ENCODE measurements around the gene PTPN4.

Gene PTPN4

DNA sequence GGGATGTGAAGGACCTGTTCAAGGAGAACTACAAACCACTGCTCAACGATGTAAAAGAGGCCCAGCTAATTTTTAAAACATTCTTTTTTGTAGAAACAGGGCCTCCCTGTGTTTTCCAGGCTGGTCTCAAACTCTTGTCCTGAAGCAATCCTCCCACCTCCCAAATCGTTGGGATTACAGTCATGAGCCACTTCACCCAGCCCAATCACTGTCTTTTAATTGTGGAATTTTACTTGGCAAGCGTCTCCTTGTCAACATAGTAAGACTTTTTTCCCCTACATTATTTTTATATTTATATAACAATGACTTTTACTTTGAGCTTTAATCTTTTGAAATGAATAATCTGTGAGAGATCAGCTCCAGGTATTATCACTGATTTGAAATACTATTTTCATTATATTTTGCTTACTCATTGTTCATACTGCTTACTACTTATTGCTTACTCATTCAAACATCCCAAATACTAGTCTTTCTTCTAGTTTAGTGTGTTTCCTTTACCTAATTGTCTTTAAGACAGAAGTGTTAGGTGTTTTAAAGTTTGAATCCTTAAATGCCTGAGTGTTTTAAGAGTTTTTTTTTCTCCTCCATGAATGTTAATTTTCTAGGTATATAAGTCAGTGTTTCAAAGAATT lies 48.9 kb downstream of the PTPN4 start:
- H3K4me1 ChIP-seq (ENCODE audit: insufficient read depth, low read length), result no peaks in the 10 kb centered on the region
- peaks cover 7% of the 10 kb centered on the region for H3K36me3 ChIP-seq (ENCODE audit: insufficient read depth, low read length)
- H3K4me3 ChIP-seq (ENCODE audit: low read length), result no peak overlapping the region
- no peak overlapping the region for H2AFZ ChIP-seq (ENCODE audit: low read depth, low read length)
- H3K9me3 ChIP-seq (ENCODE audit: low read length), result no peaks in the 10 kb centered on the region
- H3K27me3 ChIP-seq (ENCODE audit: insufficient read depth, low read length), result no peaks in the 10 kb centered on the region

- Histone ChIP-seq H2AFZ (ENCODE audit: low read depth, low read length) (no peak overlapping the region), H3K4me3 (ENCODE audit: low read length) (no peak overlapping the region), H3K9me3 (ENCODE audit: low read length) (no peaks in the 10 kb centered on the region), H3K27me3 (ENCODE audit: insufficient read depth, low read length) (no peaks in the 10 kb centered on the region), H3K4me1 (ENCODE audit: insufficient read depth, low read length) (no peaks in the 10 kb centered on the region), H3K36me3 (ENCODE audit: insufficient read depth, low read length) (peaks cover 8% of the 10 kb centered on the region)
Measured at GRCh38 chr2:119809339-119810048, 49.8 kb downstream of the PTPN4 start.

DNA sequence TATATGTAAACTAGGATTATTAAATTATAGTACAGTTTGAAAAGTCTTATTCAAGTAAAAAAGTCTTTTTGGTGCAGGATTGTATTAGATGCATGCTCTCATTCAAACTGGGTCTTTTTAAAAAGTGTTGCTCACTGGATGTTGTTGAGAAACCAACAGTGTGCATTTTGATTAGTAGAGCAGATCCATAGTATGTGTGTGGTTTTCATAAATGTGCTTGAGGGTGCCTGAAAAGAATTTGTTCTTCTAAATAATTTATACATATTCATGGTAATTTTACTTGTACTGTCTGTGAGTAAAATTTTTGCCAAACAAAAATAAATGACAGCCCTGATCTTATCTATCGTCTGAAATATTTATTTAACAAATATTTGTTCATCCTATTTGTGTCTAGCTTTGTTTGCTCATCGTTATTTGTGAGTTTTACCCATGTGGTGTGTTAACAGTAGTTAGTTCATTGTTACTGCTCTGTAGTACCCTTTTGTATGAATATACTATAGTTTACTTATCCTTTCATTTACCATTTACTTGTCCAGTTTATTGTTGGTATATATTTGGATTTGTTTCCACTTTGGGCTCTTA lies 50.4 kb downstream of the PTPN4 start:
- no peaks in the 10 kb centered on the region for H3K27me3 ChIP-seq (ENCODE audit: insufficient read depth, low read length)
- H3K36me3 ChIP-seq (ENCODE audit: insufficient read depth, low read length), result peaks cover 9% of the 10 kb centered on the region
- no peaks in the 10 kb centered on the region for H3K4me1 ChIP-seq (ENCODE audit: insufficient read depth, low read length)
- no peak overlapping the region for H2AFZ ChIP-seq (ENCODE audit: low read depth, low read length)
- H3K9me3 ChIP-seq (ENCODE audit: low read length), result no peaks in the 10 kb centered on the region
- no peak overlapping the region for H3K4me3 ChIP-seq (ENCODE audit: low read length)

- Histone ChIP-seq H3K27me3 (ENCODE audit: insufficient read depth, low read length) (no peaks in the 10 kb centered on the region), H3K4me3 (ENCODE audit: low read length) (no peak overlapping the region)
Measured at GRCh38 chr2:119814216-119814615, 54.5 kb downstream of the PTPN4 start.

DNA sequence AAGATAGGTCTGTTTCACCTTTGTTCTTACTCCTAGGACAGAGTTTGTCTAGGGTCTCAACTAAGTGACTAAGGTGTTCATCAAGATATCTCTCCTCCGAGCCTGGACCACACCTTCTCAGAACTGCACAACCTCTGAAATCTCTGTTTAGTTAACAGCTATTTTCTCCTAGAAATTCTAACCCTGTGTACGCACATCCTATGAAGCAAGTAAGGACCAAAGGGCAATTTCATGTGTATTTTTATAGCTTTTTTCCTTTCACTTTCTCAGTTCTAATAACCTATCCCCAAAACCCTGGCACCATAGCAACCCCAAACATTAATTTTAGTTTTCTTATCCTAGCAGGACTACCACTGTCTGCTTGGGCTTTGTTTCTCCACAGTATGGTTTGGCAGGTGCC lies 59.1 kb downstream of the PTPN4 start:
- H3K4me3 ChIP-seq (ENCODE audit: low read length), result no peak overlapping the region
- H3K4me1 ChIP-seq (ENCODE audit: insufficient read depth, low read length), result peaks cover 5% of the 10 kb centered on the region
- no peaks in the 10 kb centered on the region for H3K9me3 ChIP-seq (ENCODE audit: low read length)
- H3K27me3 ChIP-seq (ENCODE audit: insufficient read depth, low read length), result no peaks in the 10 kb centered on the region
- H3K36me3 ChIP-seq (ENCODE audit: insufficient read depth, low read length), result peaks cover 2% of the 10 kb centered on the region
- H2AFZ ChIP-seq (ENCODE audit: low read depth, low read length), result no peak overlapping the region

More at GRCh38 chr2:119814216-119814615, 54.5 kb downstream of the PTPN4 start:
- no peak overlapping the region for H2AFZ ChIP-seq (ENCODE audit: low read depth, low read length)
- H3K4me1 ChIP-seq (ENCODE audit: insufficient read depth, low read length), result peaks cover 5% of the 10 kb centered on the region
- peaks cover 9% of the 10 kb centered on the region for H3K36me3 ChIP-seq (ENCODE audit: insufficient read depth, low read length)
- no peaks in the 10 kb centered on the region for H3K9me3 ChIP-seq (ENCODE audit: low read length)

GRCh38 chr2:119819846-119820245 lies 60.1 kb downstream of the PTPN4 start:
- Histone ChIP-seq H3K4me1 (ENCODE audit: insufficient read depth, low read length) (peaks cover 5% of the 10 kb centered on the region), H3K9me3 (ENCODE audit: low read length) (no peaks in the 10 kb centered on the region), H2AFZ (ENCODE audit: low read depth, low read length) (no peak overlapping the region), H3K4me3 (ENCODE audit: low read length) (no peak overlapping the region), H3K36me3 (ENCODE audit: insufficient read depth, low read length) (no peaks in the 10 kb centered on the region), H3K27me3 (ENCODE audit: insufficient read depth, low read length) (no peaks in the 10 kb centered on the region)

DNA sequence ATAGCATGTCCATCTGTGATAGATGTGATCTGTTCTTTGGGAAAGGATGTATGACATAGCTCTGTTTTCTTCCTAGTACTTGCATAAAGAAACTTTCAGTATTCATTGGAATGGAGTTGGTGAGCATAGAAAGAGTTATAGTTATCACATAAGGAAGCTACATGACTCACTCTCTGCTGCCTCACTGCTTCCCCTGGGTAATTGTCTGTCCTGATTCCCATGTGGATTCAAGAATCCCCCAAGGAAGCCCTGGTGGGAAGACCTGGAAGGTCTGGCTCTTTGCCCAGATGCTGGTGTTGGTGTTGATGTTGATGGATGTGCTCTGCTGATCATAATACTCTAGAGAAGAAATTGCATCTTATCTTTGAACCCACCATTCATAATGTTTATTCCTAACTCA lies 60.6 kb downstream of the PTPN4 start:
- no peaks in the 10 kb centered on the region for H3K9me3 ChIP-seq (ENCODE audit: low read length)
- no peaks in the 10 kb centered on the region for H3K27me3 ChIP-seq (ENCODE audit: insufficient read depth, low read length)
- H3K36me3 ChIP-seq (ENCODE audit: insufficient read depth, low read length), result no peaks in the 10 kb centered on the region
- H3K4me1 ChIP-seq (ENCODE audit: insufficient read depth, low read length), result peaks cover 5% of the 10 kb centered on the region
- H2AFZ ChIP-seq (ENCODE audit: low read depth, low read length), result no peak overlapping the region
- no peak overlapping the region for H3K4me3 ChIP-seq (ENCODE audit: low read length)

- Histone ChIP-seq H3K9me3 (ENCODE audit: low read length) (no peaks in the 10 kb centered on the region), H3K27me3 (ENCODE audit: insufficient read depth, low read length) (no peaks in the 10 kb centered on the region), H3K36me3 (ENCODE audit: insufficient read depth, low read length) (no peaks in the 10 kb centered on the region), H2AFZ (ENCODE audit: low read depth, low read length) (no peak overlapping the region), H3K4me1 (ENCODE audit: insufficient read depth, low read length) (peaks cover 5% of the 10 kb centered on the region), H3K4me3 (ENCODE audit: low read length) (no peak overlapping the region)
Measured at GRCh38 chr2:119821266-119821665, 61.5 kb downstream of the PTPN4 start.

DNA sequence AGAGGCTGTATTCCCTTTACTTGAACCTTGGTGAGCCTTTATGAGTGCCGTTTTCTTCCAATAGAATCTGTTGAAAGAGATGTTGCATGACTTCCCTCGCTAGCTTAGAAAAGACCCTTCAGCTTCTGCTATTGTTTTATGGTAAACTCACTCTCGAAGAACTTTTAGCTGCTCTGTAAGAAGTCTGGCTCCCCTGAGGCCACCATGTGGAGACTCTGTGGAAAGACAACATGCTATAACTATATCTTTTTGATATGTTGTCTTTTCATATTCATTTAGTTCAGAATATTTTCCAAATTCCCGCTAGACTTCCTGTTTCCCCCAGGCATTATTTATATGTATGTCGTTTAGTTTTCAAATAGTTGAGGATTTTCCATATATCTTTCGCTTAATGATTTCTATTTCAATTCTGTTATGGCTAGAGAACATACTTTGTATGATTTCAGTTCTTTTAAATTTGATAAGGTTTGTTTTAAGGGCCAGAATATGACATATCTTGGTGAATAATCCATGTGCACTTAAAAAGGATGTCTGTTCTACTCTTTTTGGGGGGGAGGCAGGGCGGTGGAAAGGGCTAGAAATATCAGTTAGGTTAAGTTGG lies 64.1 kb downstream of the PTPN4 start:
- Histone ChIP-seq H3K36me3 (ENCODE audit: insufficient read depth, low read length) (no peaks in the 10 kb centered on the region), H3K4me3 (ENCODE audit: low read length) (no peak overlapping the region), H3K27me3 (ENCODE audit: insufficient read depth, low read length) (no peaks in the 10 kb centered on the region), H3K9me3 (ENCODE audit: low read length) (no peaks in the 10 kb centered on the region), H2AFZ (ENCODE audit: low read depth, low read length) (no peak overlapping the region), H3K4me1 (ENCODE audit: insufficient read depth, low read length) (no peaks in the 10 kb centered on the region)

- H3K36me3 ChIP-seq (ENCODE audit: insufficient read depth, low read length), result no peaks in the 10 kb centered on the region
- no peak overlapping the region for H3K4me3 ChIP-seq (ENCODE audit: low read length)
- no peak overlapping the region for H2AFZ ChIP-seq (ENCODE audit: low read depth, low read length)
- peaks cover 6% of the 10 kb centered on the region for H3K9me3 ChIP-seq (ENCODE audit: low read length)
- H3K4me1 ChIP-seq (ENCODE audit: insufficient read depth, low read length), result no peaks in the 10 kb centered on the region
- no peaks in the 10 kb centered on the region for H3K27me3 ChIP-seq (ENCODE audit: insufficient read depth, low read length)
Measured at GRCh38 chr2:119826370-119826961, 66.7 kb downstream of the PTPN4 start.

- Histone ChIP-seq H2AFZ (ENCODE audit: low read depth, low read length) (no peak overlapping the region), H3K27me3 (ENCODE audit: insufficient read depth, low read length) (no peaks in the 10 kb centered on the region), H3K4me1 (ENCODE audit: insufficient read depth, low read length) (no peaks in the 10 kb centered on the region), H3K36me3 (ENCODE audit: insufficient read depth, low read length) (no peaks in the 10 kb centered on the region), H3K4me3 (ENCODE audit: low read length) (no peak overlapping the region), H3K9me3 (ENCODE audit: low read length) (peaks cover 6% of the 10 kb centered on the region)
Measured at GRCh38 chr2:119827866-119828507, 68.3 kb downstream of the PTPN4 start.

DNA sequence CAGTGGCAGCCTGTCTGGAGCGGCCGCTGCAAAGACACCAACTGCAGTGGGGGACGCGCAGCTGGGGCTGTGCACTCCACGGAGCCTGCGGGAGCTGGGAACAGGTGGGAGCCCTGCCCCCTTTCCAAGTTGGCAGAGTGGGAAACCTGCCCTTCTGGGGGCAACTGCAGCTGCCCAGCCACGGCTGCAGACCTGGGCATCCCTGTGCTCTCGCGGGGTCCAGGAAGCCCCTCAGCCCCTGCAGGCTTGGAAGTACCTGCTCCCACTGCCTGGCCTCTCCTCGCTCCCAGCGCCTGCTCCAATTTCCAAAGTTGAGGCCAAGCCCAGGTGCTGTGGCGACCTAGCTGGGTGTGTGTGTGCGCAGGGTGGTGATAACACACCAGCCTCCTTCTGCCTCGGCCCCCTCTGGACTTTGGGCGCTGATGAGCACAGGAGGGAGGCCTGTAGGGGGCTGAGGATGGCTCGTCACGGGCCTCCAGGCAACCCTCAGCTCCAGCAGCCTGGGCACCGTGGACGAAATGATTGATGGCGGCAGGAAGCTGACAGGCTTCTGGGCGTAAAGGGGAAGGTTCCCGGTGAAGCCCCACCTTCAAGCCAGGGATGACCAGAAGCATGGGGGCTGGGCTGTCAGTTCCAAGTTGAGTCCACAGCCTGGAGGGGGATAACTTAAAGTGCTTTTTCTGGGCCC lies 76.9 kb downstream of the PTPN4 start:
- Histone ChIP-seq H3K4me3 (ENCODE audit: low read length) (no peak overlapping the region), H3K4me1 (ENCODE audit: insufficient read depth, low read length) (no peaks in the 10 kb centered on the region), H2AFZ (ENCODE audit: low read depth, low read length) (no peak overlapping the region), H3K9me3 (ENCODE audit: low read length) (no peaks in the 10 kb centered on the region), H3K36me3 (ENCODE audit: insufficient read depth, low read length) (peaks cover 3% of the 10 kb centered on the region), H3K27me3 (ENCODE audit: insufficient read depth, low read length) (no peaks in the 10 kb centered on the region)

Data from neuron (in vitro differentiated cells).